ENCODE results near the gene PPIF.
"Not testable (repeated sequence)": the region's sequence is repeated elsewhere in the genome, so short reads cannot be mapped to it uniquely, and the experiment has no call there.

The PPIF gene

GRCh38 chr10:79335094-79335469, 12.2 kb upstream of the PPIF start:
- Histone ChIP-seq H3K27ac (ENCODE audit: low read length) (no peak overlapping the region), H3K36me3 (ENCODE audit: control insufficient read depth in 1 of 2, insufficient read depth in 2 of 2, low read length in 2 of 2) (no peaks in the 10 kb centered on the region), H3K4me1 (ENCODE audit: control insufficient read depth in 1 of 2, insufficient read depth in 2 of 2, low read length in 2 of 2) (peaks cover 0 to 3% of the 10 kb centered on the region in 2 donors), H3K27me3 (ENCODE audit: low read depth, low read length) (no peaks in the 10 kb centered on the region), H3K9me3 (ENCODE audit: control insufficient read depth in 1 of 2, low read length in 2 of 2) (no peaks in the 10 kb centered on the region), H3K4me3 (ENCODE audit: low read depth in 1 of 2, low read length in 2 of 2) (no peak overlapping the region)

- no peaks in the 10 kb centered on the region for H3K9me3 ChIP-seq (ENCODE audit: control insufficient read depth in 1 of 2, low read length in 2 of 2)
- no peak overlapping the region for H3K4me3 ChIP-seq (ENCODE audit: low read depth in 1 of 2, low read length in 2 of 2)
- H3K4me1 ChIP-seq (ENCODE audit: control insufficient read depth in 1 of 2, insufficient read depth in 2 of 2, low read length in 2 of 2), result peaks cover 0 to 3% of the 10 kb centered on the region in 2 donors
- H3K36me3 ChIP-seq (ENCODE audit: control insufficient read depth in 1 of 2, insufficient read depth in 2 of 2, low read length in 2 of 2), result no peaks in the 10 kb centered on the region
- H3K27me3 ChIP-seq (ENCODE audit: low read depth, low read length), result no peaks in the 10 kb centered on the region
- H3K27ac ChIP-seq (ENCODE audit: low read length), result no peak overlapping the region
Observed at GRCh38 chr10:79335470-79336235, 11.6 kb upstream of the PPIF start.

GRCh38 chr10:79336276-79336675, 11.0 kb upstream of the PPIF start:
- Histone ChIP-seq H3K4me3 (ENCODE audit: low read depth in 1 of 2, low read length in 2 of 2) (no peak overlapping the region), H3K27ac (ENCODE audit: low read length) (no peak overlapping the region), H3K4me1 (ENCODE audit: control insufficient read depth in 1 of 2, insufficient read depth in 2 of 2, low read length in 2 of 2) (peaks cover 0 to 3% of the 10 kb centered on the region in 2 donors), H3K9me3 (ENCODE audit: control insufficient read depth in 1 of 2, low read length in 2 of 2) (no peaks in the 10 kb centered on the region), H3K36me3 (ENCODE audit: control insufficient read depth in 1 of 2, insufficient read depth in 2 of 2, low read length in 2 of 2) (no peaks in the 10 kb centered on the region), H3K27me3 (ENCODE audit: low read depth, low read length) (no peaks in the 10 kb centered on the region)

- no peaks in the 10 kb centered on the region for H3K27me3 ChIP-seq (ENCODE audit: low read depth, low read length)
- no peak overlapping the region for H3K27ac ChIP-seq (ENCODE audit: low read length)
- no peak overlapping the region for H3K4me3 ChIP-seq (ENCODE audit: low read depth in 1 of 2, low read length in 2 of 2)
- no peaks in the 10 kb centered on the region for H3K9me3 ChIP-seq (ENCODE audit: control insufficient read depth in 1 of 2, low read length in 2 of 2)
- peaks cover 0 to 3% of the 10 kb centered on the region in 2 donors for H3K4me1 ChIP-seq (ENCODE audit: control insufficient read depth in 1 of 2, insufficient read depth in 2 of 2, low read length in 2 of 2)
- no peaks in the 10 kb centered on the region for H3K36me3 ChIP-seq (ENCODE audit: control insufficient read depth in 1 of 2, insufficient read depth in 2 of 2, low read length in 2 of 2)
Observed at GRCh38 chr10:79336739-79337138, 10.5 kb upstream of the PPIF start.

- H3K9me3 ChIP-seq (ENCODE audit: control insufficient read depth in 1 of 2, low read length in 2 of 2); H3K27me3 ChIP-seq (ENCODE audit: low read depth, low read length); H3K4me3 ChIP-seq (ENCODE audit: low read depth in 1 of 2, low read length in 2 of 2); H3K4me1 ChIP-seq (ENCODE audit: control insufficient read depth in 1 of 2, insufficient read depth in 2 of 2, low read length in 2 of 2); H3K27ac ChIP-seq (ENCODE audit: low read length); H3K36me3 ChIP-seq (ENCODE audit: control insufficient read depth in 1 of 2, insufficient read depth in 2 of 2, low read length in 2 of 2): not testable (repeated sequence)
Observed at GRCh38 chr10:79337783-79338469, 9.3 kb upstream of the PPIF start.

- Histone ChIP-seq H3K36me3 (ENCODE audit: control insufficient read depth in 1 of 2, insufficient read depth in 2 of 2, low read length in 2 of 2) (no peaks in the 10 kb centered on the region), H3K9me3 (ENCODE audit: control insufficient read depth in 1 of 2, low read length in 2 of 2) (no peaks in the 10 kb centered on the region), H3K27me3 (ENCODE audit: low read depth, low read length) (no peaks in the 10 kb centered on the region), H3K4me3 (ENCODE audit: low read depth in 1 of 2, low read length in 2 of 2) (no peak overlapping the region), H3K27ac (ENCODE audit: low read length) (no peak overlapping the region), H3K4me1 (ENCODE audit: control insufficient read depth in 1 of 2, insufficient read depth in 2 of 2, low read length in 2 of 2) (peaks cover 0 to 3% of the 10 kb centered on the region in 2 donors)
Observed at GRCh38 chr10:79339266-79339665, 8.0 kb upstream of the PPIF start.

- H3K27ac ChIP-seq (ENCODE audit: low read length), result no peak overlapping the region
- H3K27me3 ChIP-seq (ENCODE audit: low read depth, low read length), result no peaks in the 10 kb centered on the region
- H3K36me3 ChIP-seq (ENCODE audit: control insufficient read depth in 1 of 2, insufficient read depth in 2 of 2, low read length in 2 of 2), result no peaks in the 10 kb centered on the region
- H3K4me3 ChIP-seq (ENCODE audit: low read depth in 1 of 2, low read length in 2 of 2), result no peak overlapping the region
- peaks cover 0 to under 1% of the 10 kb centered on the region in 2 donors for H3K4me1 ChIP-seq (ENCODE audit: control insufficient read depth in 1 of 2, insufficient read depth in 2 of 2, low read length in 2 of 2)
- no peaks in the 10 kb centered on the region for H3K9me3 ChIP-seq (ENCODE audit: control insufficient read depth in 1 of 2, low read length in 2 of 2)
Observed at GRCh38 chr10:79340646-79341244, 6.5 kb upstream of the PPIF start.

- Histone ChIP-seq H3K36me3 (ENCODE audit: control insufficient read depth in 1 of 2, insufficient read depth in 2 of 2, low read length in 2 of 2) (no peaks in the 10 kb centered on the region), H3K27ac (ENCODE audit: low read length) (no peak overlapping the region), H3K4me3 (ENCODE audit: low read depth in 1 of 2, low read length in 2 of 2) (no peak overlapping the region), H3K4me1 (ENCODE audit: control insufficient read depth in 1 of 2, insufficient read depth in 2 of 2, low read length in 2 of 2) (peaks cover 0 to 7% of the 10 kb centered on the region in 2 donors), H3K9me3 (ENCODE audit: control insufficient read depth in 1 of 2, low read length in 2 of 2) (no peaks in the 10 kb centered on the region), H3K27me3 (ENCODE audit: low read depth, low read length) (no peaks in the 10 kb centered on the region)
Observed at GRCh38 chr10:79342295-79342761, 4.9 kb upstream of the PPIF start.

GRCh38 chr10:79342811-79343561, 4.3 kb upstream of the PPIF start:
- H3K4me3 ChIP-seq (ENCODE audit: low read depth in 1 of 2, low read length in 2 of 2), result no peak overlapping the region
- H3K4me1 ChIP-seq (ENCODE audit: control insufficient read depth in 1 of 2, insufficient read depth in 2 of 2, low read length in 2 of 2), result peaks cover 0 to 7% of the 10 kb centered on the region in 2 donors
- H3K9me3 ChIP-seq (ENCODE audit: control insufficient read depth in 1 of 2, low read length in 2 of 2), result no peaks in the 10 kb centered on the region
- H3K36me3 ChIP-seq (ENCODE audit: control insufficient read depth in 1 of 2, insufficient read depth in 2 of 2, low read length in 2 of 2), result no peaks in the 10 kb centered on the region
- no peaks in the 10 kb centered on the region for H3K27me3 ChIP-seq (ENCODE audit: low read depth, low read length)
- no peak overlapping the region for H3K27ac ChIP-seq (ENCODE audit: low read length)

- H3K27ac ChIP-seq (ENCODE audit: low read length), result no peak overlapping the region
- H3K4me1 ChIP-seq (ENCODE audit: control insufficient read depth in 1 of 2, insufficient read depth in 2 of 2, low read length in 2 of 2), result peaks cover 6 to 20% of the 10 kb centered on the region in 2 donors
- no peaks in the 10 kb centered on the region for H3K27me3 ChIP-seq (ENCODE audit: low read depth, low read length)
- no peak overlapping the region for H3K4me3 ChIP-seq (ENCODE audit: low read depth in 1 of 2, low read length in 2 of 2)
- peaks cover 4% of the 10 kb centered on the region in 2 donors for H3K36me3 ChIP-seq (ENCODE audit: control insufficient read depth in 1 of 2, insufficient read depth in 2 of 2, low read length in 2 of 2)
- H3K9me3 ChIP-seq (ENCODE audit: control insufficient read depth in 1 of 2, low read length in 2 of 2), result no peaks in the 10 kb centered on the region
Observed at GRCh38 chr10:79344502-79345195, 2.6 kb upstream of the PPIF start.

Data from muscle layer of duodenum (tissue), 2 donors.